IMR-90 (cell line): Measurements from ENCODE around the gene SNRPD3. TPM values are rescaled to one million over a fixed set of nuclear protein-coding genes. Genes with fewer than 3 reads are reported as not detected.

ENCODE experiments used
- ATAC-seq: fragments of 200-7000 bp; cut with Tn5 transposase; 2 replicates; pipeline ENCODE4 v1.9.1; 2020; ENCODE audit warnings: low read depth, mild to moderate bottlenecking, moderate library complexity
- BruUV-seq: library from RNA; stranded (reverse); fragments of 400-500 nt; replicated peaks from 2 replicates; lab custom pipeline; 2021; lab: Mats Ljungman, UMichigan
- CTCF ChIA-PET: fragments of 300-600 bp; formaldehyde crosslinking; extraction: SDS; loops from one replicate; lab custom pipeline; 2021; ENCODE audit warnings: antibody characterized with exemption; lab: Yijun Ruan, JAX
- POLR2A ChIA-PET: fragments of 300-600 bp; sonication (Branson Sonifier 250); formaldehyde crosslinking; loops from one replicate; lab custom pipeline; 2022; ENCODE audit warnings: antibody characterized with exemption; ENCODE audit not compliant: unreplicated experiment; lab: Charles Lee
- DNase-seq: peaks from one replicate; pipeline ENCODE4 v3.0.0; 2013
- H2AFZ ChIP-seq: replicated peaks from 2 replicates; pipeline ENCODE3; 2013; ENCODE audit warnings: low read length, mild to moderate bottlenecking; ENCODE audit not compliant: poor library complexity
- H2AK5ac ChIP-seq: 2 replicates; pipeline ENCODE4 v1.6.1; 2013; ENCODE audit warnings: low read depth, low read length, inconsistent platforms
- H2AK9ac ChIP-seq: replicated peaks from 2 replicates; pipeline ENCODE3; 2013; ENCODE audit warnings: mild to moderate bottlenecking, low read depth, low read length, moderate library complexity; ENCODE audit not compliant: poor library complexity
- H2BK120ac ChIP-seq: 2 replicates; pipeline ENCODE4 v1.6.1; 2013; ENCODE audit warnings: low read depth, low read length, inconsistent platforms
- H2BK15ac ChIP-seq: 3 replicates; pipeline ENCODE4 v1.6.1; 2013; ENCODE audit warnings: low read depth, low read length, inconsistent platforms
- H2BK20ac ChIP-seq: 2 replicates; pipeline ENCODE4 v1.6.1; 2013; ENCODE audit warnings: low read depth, mild to moderate bottlenecking, inconsistent platforms, low read length, moderate library complexity
- H2BK5ac ChIP-seq: 2 replicates; pipeline ENCODE4 v1.6.1; 2013; ENCODE audit warnings: mild to moderate bottlenecking, low read depth, low read length, inconsistent platforms; ENCODE audit not compliant: poor library complexity, severe bottlenecking
- H3K14ac ChIP-seq: replicated peaks from 2 replicates; pipeline ENCODE4 v1.6.1; 2013; ENCODE audit warnings: low read depth, low read length, inconsistent platforms
- H3K18ac ChIP-seq: 2 replicates; pipeline ENCODE4 v1.6.1; 2013; ENCODE audit warnings: low read depth, low read length, control low read depth
- H3K23ac ChIP-seq: 2 replicates; pipeline ENCODE4 v1.6.1; 2013; ENCODE audit warnings: low read depth, low read length, inconsistent platforms
- H3K27ac ChIP-seq: 2 replicates; pipeline ENCODE4 v1.5.1; 2013; ENCODE audit warnings: mild to moderate bottlenecking, control low read depth, low read length; ENCODE audit not compliant: insufficient read depth
- H3K27me3 ChIP-seq: 2 replicates; pipeline ENCODE4 v1.6.1; 2013; ENCODE audit warnings: low read length; ENCODE audit not compliant: control insufficient read depth, insufficient read depth
- H3K36me3 ChIP-seq: 2 replicates; pipeline ENCODE4 v1.6.1; 2013; ENCODE audit warnings: low read length, mixed read lengths; ENCODE audit not compliant: control insufficient read depth, insufficient read depth
- H3K4ac ChIP-seq: 2 replicates; pipeline ENCODE4 v1.6.1; 2013; ENCODE audit warnings: low read depth, low read length, inconsistent platforms
- H3K4me1 ChIP-seq: 2 replicates; pipeline ENCODE4 v1.6.1; 2013; ENCODE audit warnings: low read length, mixed read lengths; ENCODE audit not compliant: control insufficient read depth, insufficient read depth
- H3K4me2 ChIP-seq: 2 replicates; pipeline ENCODE4 v1.6.1; 2013; ENCODE audit warnings: low read depth, mild to moderate bottlenecking, control low read depth, low read length, moderate library complexity
- H3K4me3 ChIP-seq: 2 replicates; pipeline ENCODE4 v1.5.1; 2013; ENCODE audit warnings: low read depth, mild to moderate bottlenecking, control low read depth, low read length, moderate library complexity; ENCODE audit not compliant: insufficient read depth
- H3K56ac ChIP-seq: 2 replicates; pipeline ENCODE4 v1.6.1; 2013; ENCODE audit warnings: low read length, inconsistent platforms; ENCODE audit not compliant: insufficient read depth; ENCODE audit errors: extremely low read depth
- H3K79me1 ChIP-seq, 2 experiments: 2 replicates each; pipeline ENCODE4 v1.6.1; 2013; ENCODE audit warnings: low read length in 2 of 2, inconsistent platforms in 1 of 2, low read depth in 1 of 2
- H3K9ac ChIP-seq: 2 replicates; pipeline ENCODE4 v1.6.1; 2013; ENCODE audit warnings: low read depth, low read length, control low read depth
- H3K9me1 ChIP-seq: 2 replicates; pipeline ENCODE4 v1.6.1; 2013; ENCODE audit warnings: low read length, inconsistent platforms; ENCODE audit not compliant: insufficient read depth
- H3K9me3 ChIP-seq: 2 replicates; pipeline ENCODE4 v1.6.1; 2013; ENCODE audit warnings: low read length; ENCODE audit not compliant: control insufficient read depth, insufficient read depth
- H4K20me1 ChIP-seq: 2 replicates; pipeline ENCODE4 v1.6.1; 2013; ENCODE audit warnings: low read length, inconsistent platforms; ENCODE audit not compliant: insufficient read depth
- H4K5ac ChIP-seq: 2 replicates; pipeline ENCODE4 v1.6.1; 2013; ENCODE audit warnings: mild to moderate bottlenecking, low read depth, low read length, control low read depth
- H4K8ac ChIP-seq, 2 experiments: 2 replicates each; pipeline ENCODE4 v1.6.1; 2013; ENCODE audit warnings: low read depth in 2 of 2, low read length in 2 of 2, control low read depth in 1 of 2, inconsistent platforms in 1 of 2
- H4K91ac ChIP-seq: 2 replicates; pipeline ENCODE4 v1.6.1; 2013; ENCODE audit warnings: low read depth, low read length, inconsistent platforms; ENCODE audit not compliant: insufficient read depth
- BHLHE40 ChIP-seq: fragments of 150-350 bp; IDR thresholded peaks from 2 replicates; pipeline ENCODE4 v1.6.1; 2016; ENCODE audit warnings: mild to moderate bottlenecking, low read depth, low read length
- CHD1 ChIP-seq: IDR thresholded peaks from 2 replicates; pipeline ENCODE4 v1.6.1; 2012; ENCODE audit warnings: low read depth, low read length, improper control_type of control experiment
- MXI1 ChIP-seq: IDR thresholded peaks from 2 replicates; pipeline ENCODE4 v1.6.1; 2012; ENCODE audit warnings: low read depth, mild to moderate bottlenecking, low read length, moderate library complexity, borderline replicate concordance
- POLR2A ChIP-seq: IDR thresholded peaks from 2 replicates; pipeline ENCODE4 v1.6.1; 2012; ENCODE audit warnings: mild to moderate bottlenecking, low read depth, low read length
- WGBS, 2 experiments: methylation state at CpG; one replicate each; pipeline versions ENCODE4 v1.1.5 to v1.1.7; 2013; ENCODE audit warnings: missing lambda C conversion rate in 2 of 2; ENCODE audit not compliant: insufficient read length in 1 of 2; ENCODE audit errors: extremely low coverage in 2 of 2; 5-methylcytosine and 5-hydroxymethylcytosine counted together
- dilution Hi-C: fragments of 300-500 bp; cut with HindIII; formaldehyde crosslinking; loops from one replicate; pipeline ENCODE4 v1.14.3; 2018; ENCODE audit warnings: low sequenced_read_pairs; ENCODE audit not compliant: unreplicated experiment
- in situ Hi-C: fragments of 300-500 bp; cut with MboI; formaldehyde crosslinking; loops from 3 replicates; pipeline ENCODE4 v1.14.3; 2019; ENCODE audit warnings: low sequenced_read_pairs, inconsistent platforms, mixed read lengths
- intact Hi-C: fragments of 100-400 bp; cut with micrococcal nuclease; formaldehyde crosslinking; loops from 2 replicates; pipeline ENCODE4 v1.10.0; 2022
- polyA plus RNA-seq, 3 experiments: library from polyadenylated mRNA; depleted of rRNA; stranded (reverse); fragments of >200 nt; gene quantifications; 2 replicates each; pipeline ENCODE4 v1.2.3, GENCODE V29; 2012; ENCODE audit warnings: low replicate concordance in 1 of 3
- total RNA-seq: library from RNA; depleted of rRNA; stranded (reverse); fragments of >200 nt; gene quantifications from 2 replicates; pipeline ENCODE4 v1.2.3, GENCODE V29; 2012
- TF ChIP-seq, protein P1 (sequence below): fragments of 150-350 bp; IDR thresholded peaks from 2 replicates; pipeline ENCODE4 v1.6.1; 2016; ENCODE audit warnings: low read depth, mild to moderate bottlenecking, low read length, moderate library complexity, borderline replicate concordance

Gene SNRPD3
- total and polyA plus RNA-seq, 2 of the 4 experiments (the other 2 are of a cell fraction): 158 to 283 TPM

GRCh38 chr22:24579258-24579601 is 23.4 kb downstream of the SNRPD3 start:
- no peak overlapping the region for H3K14ac ChIP-seq

More at GRCh38 chr22:24579258-24579601, 23.4 kb downstream of the SNRPD3 start:
- Histone ChIP-seq H2AK9ac (no peak overlapping the region), H3K79me1 (no peaks in the 10 kb centered on the region), H3K27me3 (no peaks in the 10 kb centered on the region), H2AK5ac (no peak overlapping the region), H3K4me3 (no peak overlapping the region), H2BK20ac (no peak overlapping the region), H4K5ac (no peak overlapping the region), H3K9me1 (peaks cover 20% of the 10 kb centered on the region), H3K56ac (no peak overlapping the region), H4K91ac (no peak overlapping the region), H3K9me3 (no peaks in the 10 kb centered on the region), H3K23ac (no peak overlapping the region), H4K8ac (no peak overlapping the region), H2AFZ (no peak overlapping the region), H3K4ac (no peak overlapping the region), H2BK120ac (no peak overlapping the region), H3K9ac (no peak overlapping the region), H3K27ac (no peak overlapping the region), H3K4me2 (no peak overlapping the region), H4K20me1 (peaks cover 4% of the 10 kb centered on the region; the same call in 1 of the 2 replicates), H2BK5ac (no peak overlapping the region), H3K18ac (no peak overlapping the region; the same call in 1 of the 2 replicates), H2BK15ac (no peak overlapping the region), H3K36me3 (peaks cover 9% of the 10 kb centered on the region), H3K4me1 (peaks cover 25% of the 10 kb centered on the region)
- TF ChIP-seq CHD1 (no peak), MXI1 (no peak), POLR2A (no peak), BHLHE40 (no peak)
- TF ChIP-seq, protein P1, sequence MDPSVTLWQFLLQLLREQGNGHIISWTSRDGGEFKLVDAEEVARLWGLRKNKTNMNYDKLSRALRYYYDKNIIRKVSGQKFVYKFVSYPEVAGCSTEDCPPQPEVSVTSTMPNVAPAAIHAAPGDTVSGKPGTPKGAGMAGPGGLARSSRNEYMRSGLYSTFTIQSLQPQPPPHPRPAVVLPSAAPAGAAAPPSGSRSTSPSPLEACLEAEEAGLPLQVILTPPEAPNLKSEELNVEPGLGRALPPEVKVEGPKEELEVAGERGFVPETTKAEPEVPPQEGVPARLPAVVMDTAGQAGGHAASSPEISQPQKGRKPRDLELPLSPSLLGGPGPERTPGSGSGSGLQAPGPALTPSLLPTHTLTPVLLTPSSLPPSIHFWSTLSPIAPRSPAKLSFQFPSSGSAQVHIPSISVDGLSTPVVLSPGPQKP: no peak
- WGBS, 2 experiments: no CpG with 5 or more reads among the region's 1 CpG
- DNase-seq (no peak), ATAC-seq (no peak)
- ChIA-PET CTCF (no interaction called here), POLR2A (no interaction called here)
- in situ Hi-C loops: no loop called here
- BruUV-seq: no TSS peak
- intact Hi-C loops: no loop called here
- dilution Hi-C loops: no loop called here
